Medulla oblongata (tissue), 1 donor: Measurements from ENCODE around the gene MAP7.
A peak's percentile ranks its signal among the peaks of the same experiment; 100 is the strongest.
"Not testable (repeated sequence)": the region's sequence is repeated elsewhere in the genome, so short reads cannot be mapped to it uniquely, and the experiment has no call there.

Source experiments
- DNase-seq: peaks from one replicate; pipeline ENCODE4 v3.0.0-alpha.2; 2015; ENCODE audit errors: extremely low spot score

MAP7 gene

DNA sequence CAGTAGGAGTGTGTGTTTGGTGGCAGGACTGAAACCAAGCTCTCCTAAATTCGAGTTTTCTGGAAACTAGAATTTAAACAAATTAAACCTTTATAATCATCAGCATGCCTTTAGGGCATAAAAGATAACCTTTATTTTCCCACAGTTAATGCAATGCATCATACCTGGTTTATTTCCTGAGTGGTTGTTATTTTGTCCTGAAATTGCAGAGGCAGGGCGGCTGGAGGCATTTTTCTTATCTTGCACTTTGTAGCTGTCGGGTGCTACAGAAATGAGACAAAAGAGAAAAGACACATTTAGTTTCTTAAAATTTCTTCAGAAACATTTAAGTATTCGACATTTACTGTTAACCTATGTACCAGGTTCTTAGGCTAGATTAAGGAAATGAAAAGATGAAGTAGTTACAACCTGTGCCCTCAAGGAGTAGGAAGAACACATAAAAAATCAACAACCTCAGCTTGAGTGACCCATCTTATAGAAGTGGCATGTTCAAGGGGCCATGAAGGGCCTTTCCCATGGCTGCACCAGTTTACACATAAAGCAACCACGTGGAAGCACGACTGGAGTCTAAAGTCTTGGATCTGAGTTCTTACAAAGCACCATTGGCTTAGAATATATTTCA is 128.6 kb downstream of the MAP7 start:
- no peak for DNase-seq

DNA sequence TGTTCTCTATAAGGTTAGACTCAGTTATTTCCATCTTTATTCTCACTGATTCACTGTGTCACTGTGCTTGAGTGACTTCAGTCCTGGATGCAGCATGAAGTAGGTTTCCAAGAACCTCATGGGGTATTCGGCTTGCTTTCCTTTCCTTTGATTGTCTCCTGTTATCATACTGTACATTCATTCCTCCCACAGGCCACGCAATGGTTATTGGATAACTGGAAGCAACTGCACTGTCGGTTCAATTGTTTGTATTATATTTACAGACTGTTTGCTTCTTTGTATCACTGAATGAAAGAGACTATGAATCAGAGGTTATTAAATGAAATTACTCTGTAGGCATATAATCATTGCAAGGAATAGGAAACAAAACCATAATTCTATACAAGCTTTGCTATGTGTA is 129.4 kb downstream of the MAP7 start:
- DNase-seq, result no peak

DNA sequence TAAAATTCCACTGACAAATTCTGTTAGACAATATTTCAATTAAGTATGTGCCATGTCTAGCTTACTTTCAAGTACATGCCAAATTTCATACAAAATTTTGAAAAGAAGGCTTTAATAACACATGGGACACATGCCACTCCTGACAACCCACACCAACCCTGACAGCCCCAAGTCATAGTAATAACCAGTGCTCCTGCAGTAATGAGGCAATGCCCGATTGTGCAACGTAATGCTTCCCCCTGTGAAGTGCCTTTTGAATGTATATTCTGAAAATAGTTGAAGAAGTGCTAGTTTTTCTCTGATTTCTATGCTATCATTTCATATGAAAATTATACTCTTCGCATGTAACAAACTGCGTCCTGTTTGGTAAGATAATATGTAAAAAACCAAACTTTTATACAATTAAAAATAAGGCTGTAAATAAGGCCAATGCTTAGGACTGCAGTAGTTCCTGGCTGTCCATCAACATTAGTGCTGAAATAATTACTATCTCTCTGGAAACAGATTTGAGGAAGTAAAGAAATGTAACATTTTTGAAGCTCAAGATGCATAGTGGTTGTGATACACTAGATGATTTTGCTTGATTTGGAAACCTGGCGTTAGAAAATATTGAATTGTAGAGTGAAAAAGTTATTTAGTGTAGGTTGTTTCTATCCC is 134.7 kb downstream of the MAP7 start:
- DNase-seq, result no peak

DNA sequence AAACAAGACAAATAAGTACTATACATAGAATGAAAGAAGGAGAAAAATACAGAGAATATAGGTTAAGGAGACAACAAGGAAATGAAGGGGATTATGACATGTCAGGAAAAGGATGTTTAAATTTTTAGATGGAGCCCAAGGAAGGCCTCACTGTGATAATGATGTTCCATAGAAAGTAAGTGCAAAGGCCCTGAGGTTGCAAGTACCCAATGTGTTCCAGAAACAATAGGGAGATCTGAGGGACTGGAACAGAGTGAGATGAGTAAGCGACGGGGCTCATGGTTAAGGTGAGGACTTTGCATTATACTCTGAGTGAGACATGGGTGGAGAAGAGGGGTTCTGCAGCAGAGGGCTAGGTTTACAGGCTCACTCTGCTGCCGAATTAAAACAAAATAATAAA is 137.8 kb downstream of the MAP7 start:
- DNase-seq, result no peak

DNA sequence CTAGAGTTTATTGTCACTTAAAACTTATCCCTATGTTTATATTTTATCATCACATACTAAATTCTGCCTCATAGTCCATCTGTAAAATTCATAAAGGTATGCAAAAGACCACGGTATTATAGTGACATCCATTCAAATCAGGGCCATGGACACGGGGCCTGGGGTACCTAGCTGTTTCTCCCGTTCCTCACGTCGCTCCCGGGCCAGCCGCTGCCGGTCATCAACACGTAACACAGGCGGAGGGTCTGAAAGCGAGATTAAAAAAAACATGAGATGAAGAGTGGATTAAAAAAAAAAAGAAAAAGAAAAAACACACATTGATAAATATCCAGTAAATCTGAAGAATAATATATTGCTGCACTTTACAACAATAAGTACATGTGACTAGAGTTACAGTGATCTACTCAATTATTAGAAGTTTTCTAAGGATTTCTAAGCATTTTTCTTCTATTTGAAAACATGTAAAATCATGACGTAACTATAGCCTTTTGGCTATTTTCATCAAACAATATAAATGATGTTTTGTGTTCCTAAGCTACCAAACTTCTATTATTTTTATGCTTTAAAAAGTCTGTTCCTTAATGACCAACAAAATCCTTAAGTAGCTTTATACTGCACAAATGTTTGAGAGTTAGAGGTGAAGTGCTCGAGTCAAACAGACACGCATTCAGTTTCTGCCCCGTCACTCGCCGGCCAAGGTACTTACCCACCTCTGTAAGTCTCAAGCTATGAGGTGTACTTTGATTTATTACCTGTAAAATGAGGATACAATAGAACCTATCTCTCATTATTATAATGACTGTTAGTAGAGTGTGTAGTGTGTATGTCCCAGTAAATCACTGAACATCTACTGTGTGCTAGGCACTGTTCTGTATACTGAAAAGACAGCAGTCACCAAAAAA is 138.5 kb downstream of the MAP7 start:
- DNase-seq, result no peak

DNA sequence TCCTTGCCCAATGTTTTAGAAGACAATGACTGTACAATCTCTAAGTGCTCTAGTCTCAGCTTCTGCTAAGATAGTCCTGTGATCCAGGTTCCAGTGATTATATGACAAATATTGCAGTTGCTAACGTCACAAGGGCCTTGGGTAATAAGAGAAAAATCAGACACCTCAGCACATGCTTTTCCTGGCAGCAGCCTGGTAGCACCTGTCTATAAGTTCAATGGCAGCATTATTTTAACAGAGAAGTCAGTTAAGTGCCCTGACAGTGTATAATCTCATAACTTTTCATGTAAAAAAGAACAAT is 139.2 kb downstream of the MAP7 start:
- no peak for DNase-seq

DNA sequence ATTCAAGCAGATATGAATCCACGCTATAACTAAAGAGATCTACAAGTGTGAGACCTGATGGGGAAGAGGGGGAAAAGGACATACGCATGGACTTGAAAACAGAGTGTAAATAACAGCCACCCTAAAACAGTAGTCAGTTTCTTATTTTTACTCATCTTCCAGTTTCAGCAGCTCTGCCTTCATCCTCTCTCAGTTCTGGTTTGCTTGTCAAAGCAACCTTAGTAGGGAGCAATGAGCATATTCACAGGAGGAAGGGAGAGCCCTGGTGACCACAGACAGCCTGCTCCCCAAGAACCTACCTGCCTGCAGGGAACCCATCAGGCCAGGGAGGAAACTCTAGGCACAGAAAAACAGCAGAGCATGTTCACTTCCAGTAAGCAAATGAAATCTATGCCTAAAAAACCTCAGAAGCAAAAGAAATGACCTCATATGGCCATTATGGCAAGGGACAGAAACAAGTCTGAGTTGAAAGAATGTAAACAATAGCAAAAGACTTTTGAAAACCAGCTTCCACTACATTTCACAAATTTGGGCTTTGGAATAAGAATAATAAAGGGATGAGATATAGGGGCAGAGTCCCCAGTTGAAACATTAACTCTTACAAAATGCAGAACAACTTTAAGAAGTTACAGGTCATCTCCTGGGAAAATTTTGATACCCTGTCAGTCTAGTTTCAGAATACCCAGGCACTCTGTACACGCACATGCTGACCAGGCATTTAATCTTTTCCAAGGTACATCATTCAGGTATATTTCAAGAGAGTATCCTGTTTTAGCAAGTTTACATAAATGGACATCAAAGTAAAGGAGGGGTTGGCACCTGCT is 139.8 kb downstream of the MAP7 start:
- no peak for DNase-seq

DNA sequence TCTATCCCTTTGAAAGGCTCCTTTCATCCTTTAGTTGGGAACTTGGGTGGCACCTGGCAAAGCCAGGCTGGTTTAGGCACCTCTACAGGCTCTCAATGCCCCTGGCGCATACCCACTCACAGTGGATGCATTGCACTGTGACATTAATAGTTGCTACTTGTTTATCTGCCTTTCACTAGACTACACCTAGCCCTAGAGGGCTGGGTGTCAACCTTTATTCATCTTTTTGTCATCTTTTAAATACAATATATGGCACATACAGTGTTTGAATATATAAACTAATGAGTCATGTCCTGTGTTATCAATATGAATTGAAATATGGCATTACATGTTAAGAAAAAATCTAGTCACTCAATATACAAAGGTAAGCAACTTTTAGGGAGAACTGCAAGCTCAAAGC is 140.6 kb downstream of the MAP7 start:
- no peak for DNase-seq

DNA sequence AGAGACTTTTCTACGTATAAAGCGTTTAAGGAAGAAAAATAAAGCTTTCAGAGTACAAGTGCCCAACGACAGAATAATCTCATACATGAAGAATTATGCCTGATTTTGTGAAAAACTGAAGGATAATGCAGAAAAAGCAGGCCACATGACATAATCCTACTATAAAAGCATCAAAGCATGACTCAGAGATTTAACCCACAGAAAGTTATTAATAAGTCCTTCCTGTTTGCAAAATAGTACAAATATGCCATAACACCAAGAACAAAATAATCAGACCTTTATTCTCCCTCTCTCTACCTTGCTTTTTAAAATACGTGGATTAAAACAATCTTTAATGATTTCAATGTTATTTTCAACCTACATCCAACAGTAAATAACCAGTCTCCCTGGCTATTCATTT is 142.0 kb downstream of the MAP7 start:
- DNase-seq, result no peak

DNA sequence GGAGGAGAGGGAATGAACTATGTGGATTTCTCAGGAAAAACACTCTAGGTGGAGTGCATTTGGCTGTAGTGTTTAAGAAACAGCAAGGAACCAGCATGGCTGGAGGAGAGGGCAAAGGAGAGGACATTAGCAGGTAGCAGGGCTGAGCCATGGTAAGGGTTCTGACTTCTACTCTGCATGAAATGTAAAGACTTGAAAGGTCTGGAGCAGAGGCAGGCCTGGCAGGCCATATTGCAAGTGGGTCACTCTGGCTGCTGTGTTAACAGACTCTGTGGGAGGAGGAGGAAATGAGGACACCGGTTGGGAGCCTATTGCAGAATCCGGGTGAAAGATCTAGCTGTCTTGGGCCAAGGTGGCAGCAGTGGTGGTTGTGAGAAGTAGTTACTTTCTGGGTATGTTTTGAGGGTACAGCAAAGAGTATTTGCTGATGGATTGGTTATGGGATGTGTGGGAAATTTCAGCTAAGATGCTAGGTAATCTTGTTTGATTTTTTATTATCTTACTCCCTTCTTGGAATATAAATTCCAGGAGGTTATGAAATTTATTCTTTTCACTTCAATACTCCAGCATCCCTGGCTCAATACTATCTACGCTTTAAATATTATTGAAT is 144.7 kb downstream of the MAP7 start:
- DNase-seq, result no peak

DNA sequence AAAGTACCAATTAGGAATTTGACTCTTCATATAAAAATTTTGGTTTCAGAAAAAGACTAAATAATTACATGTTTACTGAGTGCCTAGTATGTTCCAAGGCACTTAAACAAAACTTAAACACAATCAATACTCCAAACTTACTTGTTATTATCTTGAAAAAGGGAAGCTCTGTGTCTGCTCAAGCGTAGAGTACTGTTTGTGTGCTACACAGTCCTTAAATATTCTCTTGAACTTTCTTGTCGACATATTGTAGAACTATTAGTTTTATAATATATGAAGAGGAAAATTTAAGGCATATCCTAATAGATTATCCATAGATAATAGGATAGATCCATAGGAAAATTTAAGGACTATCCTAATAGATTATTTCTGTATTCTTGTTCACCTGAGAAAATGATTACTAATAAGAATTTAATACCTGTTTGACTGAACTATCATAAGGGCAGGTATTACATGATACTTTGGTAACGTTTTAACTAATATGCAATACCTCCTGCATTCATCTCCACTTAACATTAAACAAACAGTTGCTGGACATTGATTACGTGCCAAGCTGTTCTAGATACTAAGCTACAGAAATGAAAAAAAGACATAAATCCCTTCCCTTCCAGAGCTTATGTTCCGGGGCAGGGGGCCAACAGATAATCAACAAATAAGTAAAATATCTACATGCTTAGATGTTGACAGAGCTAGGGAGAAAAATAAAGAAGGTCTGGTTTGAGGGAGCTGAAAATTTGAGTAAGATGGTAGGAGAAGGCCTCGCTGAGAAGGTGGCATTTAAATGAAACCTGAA is 145.4 kb downstream of the MAP7 start:
- DNase-seq, result no peak

DNA sequence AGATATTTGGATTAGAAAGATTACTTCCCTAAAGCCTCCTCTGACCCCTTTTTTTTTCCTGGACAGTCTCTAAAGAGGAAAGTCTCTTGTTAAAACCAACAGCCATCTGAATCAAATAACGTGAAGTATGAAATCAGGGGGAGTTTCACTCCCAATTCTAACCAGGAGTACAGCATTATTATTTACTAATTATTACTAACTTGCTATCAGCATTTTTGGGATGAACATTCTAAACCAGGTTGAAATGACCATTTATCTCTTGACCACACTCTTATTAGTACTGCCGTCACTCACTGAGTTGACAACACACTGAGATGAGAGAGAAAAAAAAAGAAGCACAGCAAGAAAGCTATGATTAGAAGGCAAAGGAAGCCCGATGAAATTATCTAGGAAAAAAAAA is 146.2 kb downstream of the MAP7 start:
- DNase-seq, result no peak

DNA sequence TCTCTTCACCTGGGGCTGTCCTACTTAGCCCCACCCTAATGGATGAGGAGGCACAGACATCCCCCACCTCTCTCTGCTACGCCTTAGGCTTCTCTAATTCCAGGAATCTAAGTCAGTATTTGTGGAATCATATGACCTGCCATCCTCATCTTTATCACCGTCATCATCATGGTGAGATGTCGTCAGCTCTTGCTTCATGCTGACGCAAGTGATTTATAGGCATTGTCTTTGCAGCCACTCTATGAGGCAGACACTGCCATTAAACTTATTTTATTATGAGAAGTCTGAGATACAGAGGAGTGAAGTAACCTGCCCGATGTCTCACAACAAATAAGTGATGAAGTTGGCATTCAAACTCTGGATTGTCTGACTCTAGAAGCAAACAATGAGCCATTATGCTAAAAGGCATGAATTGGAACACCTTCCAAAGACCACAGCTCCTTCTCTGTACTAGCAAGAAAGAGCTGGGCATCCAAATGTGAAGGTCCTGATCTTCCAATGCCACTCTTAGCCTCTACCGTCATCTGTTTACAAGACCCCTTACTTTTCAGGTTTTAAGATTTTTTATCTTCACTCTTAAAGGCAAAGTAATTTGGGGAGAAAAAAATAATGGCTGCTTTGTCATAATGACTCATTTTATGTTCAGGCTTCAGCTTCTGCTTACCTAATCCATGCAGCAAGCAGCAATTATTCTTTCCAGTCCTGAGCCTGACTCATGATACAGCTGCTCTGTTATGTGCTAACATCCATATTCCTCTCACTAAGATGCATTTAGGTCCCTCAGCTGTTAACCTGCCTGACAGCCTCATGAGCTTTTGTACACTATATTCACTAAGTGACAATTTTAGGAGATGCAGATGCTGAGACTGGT is 146.9 kb downstream of the MAP7 start:
- DNase-seq, result peak; percentile 62

DNA sequence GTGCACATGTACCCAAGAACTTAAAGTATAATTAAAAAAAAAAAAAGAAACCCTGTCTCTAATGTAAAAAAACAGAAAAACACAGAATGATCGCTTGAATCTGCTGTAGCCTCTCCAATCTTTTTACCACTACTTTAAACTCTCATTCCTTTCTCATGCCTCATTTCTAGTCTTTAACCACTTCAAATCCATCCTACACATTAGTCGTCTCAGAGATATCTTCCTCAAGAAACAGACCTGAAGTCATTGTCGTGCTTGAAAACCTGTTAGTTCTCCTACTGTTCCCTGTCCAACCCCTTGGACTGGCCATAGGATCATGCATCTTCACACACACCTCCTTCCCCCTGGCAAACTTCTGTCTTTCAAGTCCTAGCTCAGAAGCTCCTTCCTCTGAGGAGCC is 148.5 kb downstream of the MAP7 start:
- no peak for DNase-seq

DNA sequence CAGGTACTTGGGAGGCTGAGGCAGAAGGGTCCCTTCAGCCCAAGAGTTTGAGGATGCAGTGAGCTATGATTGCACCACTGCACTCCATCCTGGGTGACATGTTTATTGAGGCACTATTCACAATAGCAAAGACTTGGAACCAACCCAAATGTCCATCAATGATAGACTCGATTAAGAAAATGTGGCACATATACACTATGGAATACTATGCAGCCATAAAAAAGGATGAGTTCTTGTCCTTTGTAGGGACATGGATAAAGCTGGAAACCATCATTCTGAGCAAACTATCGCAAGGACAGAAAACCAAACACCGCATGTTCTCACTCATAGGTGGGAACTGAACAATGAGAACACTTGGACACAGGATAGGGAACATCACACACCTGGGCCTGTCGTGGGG is 149.0 kb downstream of the MAP7 start:
- DNase-seq, result not testable (repeated sequence)

DNA sequence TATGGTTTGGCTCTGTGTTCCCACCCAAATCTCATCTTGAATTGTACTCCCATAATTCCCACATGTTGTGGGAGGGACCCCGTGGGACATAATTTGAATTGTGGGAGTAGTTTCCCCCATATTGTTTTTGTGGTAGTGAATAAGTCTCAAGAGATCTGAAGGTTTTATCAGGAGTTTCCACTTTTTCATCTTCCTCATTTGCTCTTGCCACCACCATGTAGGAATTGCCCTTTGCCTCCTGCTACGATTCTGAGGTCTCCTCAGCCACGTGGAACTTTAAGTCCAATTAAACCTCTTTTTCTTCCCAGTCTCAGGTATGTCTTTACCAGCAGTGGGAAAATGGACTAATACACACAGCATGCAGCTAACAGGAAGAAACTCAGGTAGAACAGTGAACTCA is 151.8 kb downstream of the MAP7 start:
- no peak for DNase-seq

DNA sequence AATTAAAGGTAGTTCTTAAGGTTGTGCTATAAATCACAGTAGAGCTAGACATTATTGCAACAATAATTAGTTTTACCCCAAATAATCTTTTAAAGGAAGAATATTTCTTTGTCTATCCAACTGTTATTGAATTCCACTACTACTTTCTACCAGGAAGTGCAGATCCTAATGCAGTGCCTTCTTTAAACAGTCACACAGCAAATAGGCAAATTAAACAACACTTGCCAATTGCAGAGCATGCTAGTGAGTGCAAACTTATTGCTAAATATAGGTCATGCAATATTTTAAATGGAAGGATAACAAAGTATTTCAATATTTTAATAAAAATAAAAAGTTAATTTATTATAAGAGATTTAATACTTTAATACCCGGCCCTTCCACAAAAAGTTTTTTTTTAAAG is 153.3 kb downstream of the MAP7 start:
- DNase-seq, result no peak

DNA sequence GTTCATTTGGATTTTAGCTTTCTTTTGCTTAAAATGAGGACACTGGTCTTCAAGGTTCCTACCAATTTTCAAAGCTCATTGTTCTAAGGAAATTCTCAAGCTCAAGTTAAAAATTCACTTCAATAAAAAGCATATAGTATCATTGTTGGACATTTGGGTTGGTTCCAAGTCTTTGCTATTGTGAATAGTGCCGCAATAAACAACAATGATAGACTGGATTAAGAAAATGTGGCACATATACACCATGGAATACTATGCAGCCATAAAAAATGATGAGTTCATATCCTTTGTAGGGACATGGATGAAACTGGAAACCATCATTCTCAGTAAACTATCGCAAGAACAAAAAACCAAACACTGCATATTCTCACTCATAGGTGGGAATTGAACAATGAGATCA is 159.3 kb downstream of the MAP7 start:
- DNase-seq, result not testable (repeated sequence)

DNA sequence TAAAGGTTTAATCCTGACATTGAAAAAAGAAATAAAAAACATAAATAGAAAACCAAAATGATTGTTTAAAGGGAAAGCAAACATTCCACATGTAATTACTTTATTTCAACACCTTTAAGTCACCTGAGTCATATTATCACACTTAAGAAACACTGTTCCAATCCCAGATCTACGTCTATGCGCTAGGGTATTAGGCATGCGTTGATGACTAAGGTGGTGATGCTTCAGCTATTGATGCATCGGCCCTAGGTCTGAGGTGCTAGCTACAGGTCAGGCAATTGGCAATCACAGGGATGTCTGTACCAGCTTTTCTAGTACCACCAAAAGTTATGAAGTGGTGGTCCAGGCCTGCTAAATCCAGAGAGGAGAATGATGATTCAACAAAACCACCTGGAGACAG is 162.9 kb downstream of the MAP7 start:
- DNase-seq, result no peak
